Measurements from ENCODE around the gene RAB39B.
A peak's percentile ranks its signal among the peaks of the same experiment; 100 is the strongest.

RAB39B gene

DNA sequence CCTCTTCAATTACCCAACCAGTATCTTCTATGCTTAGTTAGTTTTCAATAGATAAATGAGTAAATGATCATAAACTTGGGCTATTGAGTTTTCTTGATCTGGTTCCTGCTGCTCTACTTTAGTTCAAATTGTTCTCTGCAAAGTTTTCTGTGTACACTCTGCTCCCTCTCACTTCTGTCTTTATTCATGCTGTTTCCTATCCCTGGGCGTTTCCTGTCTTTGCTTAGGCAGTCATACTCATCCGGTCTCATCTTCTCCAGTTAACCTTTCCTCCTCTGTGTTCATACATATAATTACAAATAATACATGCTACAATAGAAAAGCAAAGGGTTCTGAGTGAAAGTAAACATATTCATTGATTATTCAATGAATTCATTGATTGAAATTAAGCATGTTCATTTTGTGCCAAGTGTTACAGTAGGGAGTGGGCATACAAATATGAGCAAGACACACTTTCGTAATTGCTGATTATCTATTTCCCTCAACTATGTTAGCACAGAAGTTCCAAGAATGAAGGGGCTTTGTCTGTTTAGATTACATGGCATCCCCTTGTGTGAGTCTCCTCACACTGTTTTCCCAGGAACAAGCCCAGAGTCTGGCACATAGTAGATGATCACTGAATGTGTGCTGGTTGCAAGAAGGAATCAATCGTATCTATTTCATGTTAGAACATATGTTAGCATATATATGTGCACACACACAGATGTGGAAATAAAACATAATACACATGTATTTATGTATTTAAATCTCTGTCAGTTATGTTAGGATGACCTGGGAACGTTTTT is 1.1 kb downstream of the RAB39B start:
- TF ChIP-seq, protein P1, sequence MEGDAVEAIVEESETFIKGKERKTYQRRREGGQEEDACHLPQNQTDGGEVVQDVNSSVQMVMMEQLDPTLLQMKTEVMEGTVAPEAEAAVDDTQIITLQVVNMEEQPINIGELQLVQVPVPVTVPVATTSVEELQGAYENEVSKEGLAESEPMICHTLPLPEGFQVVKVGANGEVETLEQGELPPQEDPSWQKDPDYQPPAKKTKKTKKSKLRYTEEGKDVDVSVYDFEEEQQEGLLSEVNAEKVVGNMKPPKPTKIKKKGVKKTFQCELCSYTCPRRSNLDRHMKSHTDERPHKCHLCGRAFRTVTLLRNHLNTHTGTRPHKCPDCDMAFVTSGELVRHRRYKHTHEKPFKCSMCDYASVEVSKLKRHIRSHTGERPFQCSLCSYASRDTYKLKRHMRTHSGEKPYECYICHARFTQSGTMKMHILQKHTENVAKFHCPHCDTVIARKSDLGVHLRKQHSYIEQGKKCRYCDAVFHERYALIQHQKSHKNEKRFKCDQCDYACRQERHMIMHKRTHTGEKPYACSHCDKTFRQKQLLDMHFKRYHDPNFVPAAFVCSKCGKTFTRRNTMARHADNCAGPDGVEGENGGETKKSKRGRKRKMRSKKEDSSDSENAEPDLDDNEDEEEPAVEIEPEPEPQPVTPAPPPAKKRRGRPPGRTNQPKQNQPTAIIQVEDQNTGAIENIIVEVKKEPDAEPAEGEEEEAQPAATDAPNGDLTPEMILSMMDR (IDR thresholded peaks at IDR 0.05; ENCODE audit: control insufficient read depth, extremely low read depth, insufficient read depth) = no peak
- peak overlapping the region; percentile 61 for H3K4me3 ChIP-seq (ENCODE audit: low read depth, low read length)
- DNase-seq (ENCODE audit: low read depth) = no peak

DNA sequence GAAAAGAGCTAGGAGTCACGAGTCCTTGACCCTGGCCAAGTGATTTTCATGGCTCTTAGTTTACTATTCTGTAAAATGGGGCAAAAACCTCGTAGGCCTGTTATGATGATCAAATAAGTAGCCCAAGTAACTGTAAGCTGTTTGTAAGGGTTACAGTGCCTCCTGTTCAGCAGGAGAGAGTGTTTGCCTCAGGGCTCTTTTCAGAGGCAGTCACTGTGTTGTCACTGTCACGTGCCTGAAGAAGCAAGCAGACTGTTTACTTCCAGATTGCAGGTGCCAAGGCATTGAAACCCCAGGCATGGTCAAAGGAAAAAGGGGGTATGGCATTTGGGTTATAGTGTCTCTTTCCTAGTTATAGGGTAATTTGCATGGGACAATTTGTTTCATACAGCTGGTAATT is 4.5 kb downstream of the RAB39B start:
- DNase-seq (ENCODE audit: low read depth) = no peak
- TF ChIP-seq, protein P1 (IDR thresholded peaks at IDR 0.05; ENCODE audit: control insufficient read depth, extremely low read depth, insufficient read depth) = no peak
- no peak overlapping the region for H3K4me3 ChIP-seq (ENCODE audit: low read depth, low read length)

DNA sequence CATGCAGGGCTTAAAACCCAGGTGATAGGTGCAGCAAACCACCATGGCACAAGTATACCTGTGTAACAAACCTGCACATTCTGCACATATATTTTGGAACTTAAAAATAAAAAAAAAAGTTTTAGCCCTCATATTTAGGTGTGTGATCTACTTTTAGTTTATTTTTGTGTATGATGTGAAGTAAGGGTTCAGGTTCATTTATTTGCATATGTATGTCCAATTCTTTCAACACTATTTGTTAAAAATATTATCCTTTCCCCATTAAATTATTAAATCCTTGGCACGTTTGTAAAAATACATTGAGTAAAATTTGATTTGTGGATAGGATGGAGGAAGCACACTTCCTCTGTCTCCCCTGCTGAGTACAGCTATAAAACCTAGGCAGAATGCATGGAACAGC is 12.9 kb downstream of the RAB39B start:
- TF ChIP-seq, protein P1 (IDR thresholded peaks at IDR 0.05; ENCODE audit: control insufficient read depth, extremely low read depth, insufficient read depth) = no peak
- DNase-seq (ENCODE audit: low read depth) = no peak
- no peak overlapping the region for H3K4me3 ChIP-seq (ENCODE audit: low read depth, low read length)

DNA sequence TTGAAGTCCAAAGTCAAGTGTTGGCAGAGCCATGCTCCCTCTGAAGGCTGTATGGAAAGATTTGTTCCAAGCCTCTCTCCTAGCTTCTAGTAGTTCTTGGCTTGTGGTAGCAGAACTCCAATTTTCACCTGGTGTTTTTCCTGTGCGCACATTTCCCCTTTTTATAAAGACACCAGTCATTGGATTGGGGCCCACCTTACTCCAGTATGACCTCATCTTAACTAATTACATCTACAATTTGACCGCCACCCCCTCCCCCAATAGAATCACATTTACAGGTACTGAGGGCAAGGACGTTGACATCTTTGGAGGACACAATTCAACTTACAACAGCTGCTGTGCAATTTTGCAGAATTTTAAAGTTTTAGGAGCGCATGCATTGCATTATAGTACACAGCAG is 16.8 kb downstream of the RAB39B start:
- H3K4me3 ChIP-seq (ENCODE audit: low read depth, low read length) = no peak overlapping the region
- TF ChIP-seq, protein P1 (IDR thresholded peaks at IDR 0.05; ENCODE audit: control insufficient read depth, extremely low read depth, insufficient read depth) = no peak
- no peak for DNase-seq (ENCODE audit: low read depth)

DNA sequence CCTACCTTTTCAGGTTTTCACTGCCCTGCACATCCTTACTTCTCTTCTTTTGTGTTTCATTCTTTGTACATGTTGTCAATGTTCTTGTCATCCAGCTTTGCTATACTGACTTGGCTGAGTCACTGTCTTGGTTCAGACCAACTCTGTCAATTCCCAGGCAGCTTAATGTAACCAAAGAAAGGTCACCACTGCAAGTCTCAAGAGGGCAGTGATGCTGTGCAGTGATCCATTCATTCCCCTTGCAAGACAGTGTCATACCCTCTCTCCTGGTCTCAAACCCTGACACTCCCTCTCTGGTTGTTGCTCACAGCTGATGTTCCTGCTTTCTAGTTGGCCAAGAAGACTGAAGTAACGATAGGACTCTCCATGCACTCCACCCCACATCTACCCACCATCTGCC is 17.5 kb downstream of the RAB39B start:
- TF ChIP-seq, protein P1 (IDR thresholded peaks at IDR 0.05; ENCODE audit: control insufficient read depth, extremely low read depth, insufficient read depth) = no peak
- H3K4me3 ChIP-seq (ENCODE audit: low read depth, low read length) = no peak overlapping the region
- DNase-seq (ENCODE audit: low read depth) = no peak

DNA sequence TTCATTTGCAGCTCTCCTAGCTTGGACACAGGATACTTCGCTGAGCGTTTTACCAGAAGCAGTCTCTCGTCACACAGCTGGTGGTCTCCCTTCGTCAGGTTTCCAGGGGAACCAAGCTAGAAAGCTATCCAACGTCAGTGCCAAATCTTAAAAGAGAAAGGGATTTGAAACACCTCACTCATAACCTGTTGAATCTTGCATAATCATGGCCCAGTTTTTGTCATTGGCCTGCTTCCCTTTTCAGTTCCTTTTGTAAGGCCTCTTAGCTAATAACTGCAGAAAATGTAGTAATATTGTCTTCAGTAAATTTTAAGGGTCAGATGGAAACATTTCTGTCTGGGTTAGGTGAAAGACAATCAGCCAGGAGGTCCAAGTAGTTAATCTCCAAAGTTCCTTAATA is 22.0 kb downstream of the RAB39B start:
- no peak overlapping the region for H3K4me3 ChIP-seq (ENCODE audit: low read depth, low read length)
- DNase-seq (ENCODE audit: low read depth) = no peak
- TF ChIP-seq, protein P1 (IDR thresholded peaks at IDR 0.05; ENCODE audit: control insufficient read depth, extremely low read depth, insufficient read depth) = no peak

DNA sequence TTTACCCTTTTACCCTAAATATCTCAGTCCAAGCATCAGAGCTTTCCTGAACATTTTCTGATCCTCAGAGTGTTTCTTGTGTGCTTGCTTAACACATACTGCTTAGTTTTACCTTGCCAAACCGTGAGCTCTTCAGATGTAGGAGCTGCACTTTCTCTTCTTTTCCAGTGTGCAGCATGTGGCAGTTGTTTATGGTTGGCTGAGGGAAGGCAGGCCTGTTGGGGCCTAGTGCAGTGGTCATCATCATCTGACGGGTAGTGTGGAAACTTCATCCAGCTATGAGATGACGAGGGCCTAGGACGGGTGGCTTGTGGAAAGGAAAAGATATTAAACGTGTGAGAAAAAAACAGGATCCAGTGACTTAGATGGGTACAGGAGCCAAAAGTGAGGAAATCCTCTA is 26.6 kb downstream of the RAB39B start:
- DNase-seq (ENCODE audit: low read depth) = no peak
- H3K4me3 ChIP-seq (ENCODE audit: low read depth, low read length) = no peak overlapping the region
- TF ChIP-seq, protein P1 (IDR thresholded peaks at IDR 0.05; ENCODE audit: control insufficient read depth, extremely low read depth, insufficient read depth) = no peak

All from LNCaP clone FGC (cell line).